GM18907 (cell line): ENCODE results near the gene CLPTM1.

Experiments
- ATAC-seq: cut with Tn5 transposase; IDR thresholded peaks from one replicate; pipeline ENCODE4 v1.9.1; 2021; ENCODE audit warnings: mild to moderate bottlenecking, moderate library complexity; ENCODE audit not compliant: unreplicated experiment

Gene CLPTM1

DNA sequence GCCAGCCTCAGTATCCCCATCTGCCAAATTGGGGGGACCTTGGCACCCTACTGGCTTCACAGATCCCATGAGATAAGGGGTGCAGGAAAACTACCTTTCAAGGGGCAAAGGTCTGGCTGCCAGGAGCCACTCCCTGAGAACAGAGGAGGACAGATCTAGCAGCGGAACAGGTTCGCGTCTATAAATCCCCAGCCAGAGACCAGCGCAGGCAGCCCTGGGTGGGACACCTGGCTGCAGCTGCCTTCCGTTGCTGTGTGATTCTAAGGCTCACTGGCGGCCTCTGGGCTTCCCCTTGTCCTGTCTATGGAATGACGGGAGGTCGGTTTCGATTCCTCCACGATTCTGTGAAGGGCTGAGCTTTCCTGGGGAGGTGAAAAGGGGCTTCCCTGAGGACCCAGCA, 53.4 kb downstream of the CLPTM1 start:
- no peak for ATAC-seq

DNA sequence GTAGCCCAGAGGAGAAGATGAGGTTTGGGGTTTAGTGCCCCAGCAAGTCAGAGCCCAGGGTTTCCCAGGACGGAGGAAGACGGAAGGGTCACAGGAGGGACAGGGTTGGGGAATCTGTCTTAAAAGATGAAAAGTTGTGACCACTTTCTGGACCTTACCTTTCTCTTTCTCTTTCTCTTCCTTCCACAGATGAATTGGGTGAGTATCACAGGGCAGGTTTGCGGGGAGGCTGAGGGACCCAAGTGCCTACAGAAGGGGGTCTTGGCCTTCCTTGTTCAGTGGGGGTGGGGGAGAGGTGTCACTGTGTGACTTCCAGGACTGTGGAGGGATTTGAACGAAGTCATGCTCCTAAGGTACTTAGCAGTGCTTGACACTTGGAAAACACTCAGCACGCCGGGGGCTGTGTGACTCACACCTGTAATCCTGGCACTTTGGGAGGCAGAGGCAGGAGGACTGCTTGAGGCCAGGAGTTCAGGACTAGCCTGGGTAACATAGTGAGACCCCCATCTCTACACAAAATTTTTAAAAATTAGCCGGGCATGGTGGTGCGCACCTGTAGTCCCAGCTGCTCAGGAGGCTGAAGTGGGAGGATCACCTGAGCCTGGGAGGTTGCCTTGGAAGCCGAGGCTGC, 54.6 kb downstream of the CLPTM1 start:
- no peak for ATAC-seq

DNA sequence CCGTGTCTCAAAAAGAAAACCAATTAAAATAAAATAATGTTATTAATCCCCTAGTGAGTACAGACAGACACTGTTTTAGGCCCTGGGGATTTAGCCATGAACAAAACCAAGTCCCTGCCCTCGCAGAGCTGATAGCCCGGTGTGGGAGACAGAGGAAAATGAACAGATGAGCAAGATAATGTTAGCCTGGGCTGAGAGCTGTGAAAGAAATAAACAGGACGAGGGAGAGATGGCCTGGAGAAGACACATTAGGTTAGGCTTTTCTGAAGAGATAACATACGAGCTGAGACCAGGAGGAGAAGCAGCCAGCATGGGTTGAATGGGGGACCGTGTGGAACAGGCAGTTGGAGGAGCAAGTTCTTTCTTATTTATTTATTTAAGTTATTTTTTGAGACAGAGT, 55.1 kb downstream of the CLPTM1 start:
- no peak for ATAC-seq

DNA sequence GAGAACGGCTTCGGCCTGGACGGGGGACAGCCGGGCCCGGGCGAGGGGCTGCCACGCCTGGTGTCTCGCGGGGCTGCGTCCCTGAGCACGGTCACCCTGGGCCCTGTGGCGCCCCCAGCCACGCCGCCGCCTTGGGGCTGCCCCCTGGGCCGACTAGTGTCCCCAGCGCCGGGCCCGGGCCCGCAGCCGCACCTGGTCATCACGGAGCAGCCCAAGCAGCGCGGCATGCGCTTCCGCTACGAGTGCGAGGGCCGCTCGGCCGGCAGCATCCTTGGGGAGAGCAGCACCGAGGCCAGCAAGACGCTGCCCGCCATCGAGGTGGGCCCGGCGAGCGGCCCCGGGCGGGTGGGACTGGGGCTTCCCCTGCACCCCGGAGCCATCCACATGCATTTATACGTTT, 56.8 kb downstream of the CLPTM1 start:
- ATAC-seq, result no peak

DNA sequence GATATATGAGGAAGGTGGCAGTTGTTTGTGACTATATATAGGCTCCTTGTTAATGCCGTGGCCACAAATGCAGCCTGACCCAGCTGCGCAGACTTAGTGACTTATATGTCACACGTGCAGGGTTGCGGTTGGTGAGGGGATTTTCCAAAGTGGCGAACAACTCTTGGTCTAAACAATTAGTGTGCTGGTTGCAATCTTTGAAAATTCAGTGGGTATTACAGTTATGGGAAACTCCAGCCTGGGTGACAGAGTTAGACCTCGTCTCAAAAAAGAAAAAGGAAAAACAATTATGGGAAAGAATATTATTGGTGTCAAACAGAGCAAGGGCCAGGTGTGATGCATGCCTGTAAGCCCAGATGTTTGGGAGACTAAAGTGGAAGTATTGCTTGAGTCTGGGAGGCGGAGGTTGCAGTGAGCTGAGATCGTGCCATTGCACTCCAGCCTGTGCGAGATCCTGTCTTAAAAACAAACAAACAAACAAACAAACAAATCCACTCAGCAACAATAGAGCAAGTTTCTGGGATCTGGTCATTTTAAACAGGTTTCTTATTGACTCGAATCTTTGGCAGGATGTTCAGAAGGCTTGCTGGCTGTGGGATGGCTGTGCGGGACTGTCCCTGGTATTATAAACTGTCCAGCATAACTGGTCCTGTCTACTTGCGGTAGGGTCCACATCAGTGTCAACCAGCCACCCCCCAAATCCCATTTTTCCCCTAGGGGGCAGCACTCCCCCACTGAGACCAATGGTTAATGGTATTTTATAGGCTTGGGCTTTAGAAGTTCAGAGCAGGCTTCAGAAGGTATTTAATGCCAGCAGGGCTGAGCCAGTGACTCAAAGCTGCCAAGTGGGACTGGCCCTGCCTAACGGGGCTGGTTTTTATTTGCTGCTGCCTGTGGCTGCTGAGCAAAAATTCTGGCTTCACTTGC, 61.5 kb downstream of the CLPTM1 start:
- ATAC-seq, result peak; percentile 73

DNA sequence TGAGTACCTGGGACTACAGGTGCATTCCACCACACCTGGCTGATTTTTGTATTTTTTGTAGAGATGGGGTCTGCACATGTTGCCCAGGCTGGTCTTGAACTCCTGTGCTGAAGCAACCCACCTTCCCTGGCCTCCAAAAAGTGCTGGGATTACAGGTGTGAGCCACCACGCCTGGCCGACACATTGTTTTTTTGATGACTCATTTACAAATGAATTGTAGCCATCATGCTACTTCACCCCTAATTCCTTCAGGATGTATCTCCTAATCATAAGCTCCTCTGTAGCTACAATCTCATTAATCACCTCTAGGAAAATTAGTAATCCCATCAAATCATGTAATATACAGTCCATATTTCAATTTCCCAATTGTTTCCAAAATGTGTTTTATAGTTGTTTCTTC, 64.0 kb downstream of the CLPTM1 start:
- ATAC-seq, result no peak

DNA sequence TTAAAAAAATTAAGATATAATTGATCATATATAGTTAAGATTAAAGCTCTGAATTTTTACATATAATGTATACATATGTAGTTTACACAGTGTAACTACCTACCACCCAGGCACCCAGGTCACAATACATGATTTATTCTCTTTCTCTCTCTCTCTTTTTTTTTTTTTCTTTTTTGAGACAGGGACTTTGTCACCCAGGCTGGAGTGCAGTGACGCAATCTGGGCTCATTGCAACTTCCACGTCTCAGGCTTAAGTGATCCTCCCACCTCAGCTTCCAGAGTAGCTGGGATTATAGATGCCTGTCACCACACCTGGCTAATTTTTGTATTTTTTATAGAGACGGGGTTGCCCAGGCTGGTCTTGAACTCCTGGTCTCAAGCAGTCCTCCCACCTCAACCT, 64.9 kb downstream of the CLPTM1 start:
- no peak for ATAC-seq

DNA sequence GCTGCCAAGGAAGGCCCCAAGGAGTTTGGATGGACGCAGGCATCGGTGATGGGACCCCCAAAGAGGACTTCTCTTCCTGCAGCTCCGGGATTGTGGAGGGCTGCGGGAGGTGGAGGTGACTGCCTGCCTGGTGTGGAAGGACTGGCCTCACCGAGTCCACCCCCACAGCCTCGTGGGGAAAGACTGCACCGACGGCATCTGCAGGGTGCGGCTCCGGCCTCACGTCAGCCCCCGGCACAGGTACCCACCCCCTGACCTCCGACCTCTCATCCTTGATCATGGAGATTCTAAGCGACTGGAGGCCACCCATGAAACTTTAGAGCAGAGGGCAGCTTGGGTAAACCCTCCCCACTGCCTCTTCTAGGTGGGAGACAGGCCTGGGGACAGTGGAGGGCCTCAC, 66.8 kb downstream of the CLPTM1 start:
- no peak for ATAC-seq

DNA sequence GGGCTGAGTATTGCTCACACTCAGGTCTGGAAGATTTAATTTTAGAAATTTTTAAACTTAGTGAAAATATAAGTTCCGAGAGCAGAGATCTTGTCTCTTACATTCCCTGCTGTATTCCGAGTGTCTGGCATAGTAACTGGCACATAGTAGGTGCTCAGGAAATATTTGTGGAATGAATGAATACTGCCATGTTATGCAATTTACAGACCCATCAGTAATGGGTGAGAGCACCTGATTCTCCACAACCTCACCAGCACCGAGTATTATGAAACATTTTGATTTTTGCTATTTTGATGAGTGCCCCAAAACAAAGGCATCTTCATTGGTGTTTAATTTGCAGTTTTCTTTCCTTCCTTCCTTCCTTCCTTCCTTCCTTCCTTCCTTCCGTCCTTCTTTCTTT, 67.9 kb downstream of the CLPTM1 start:
- ATAC-seq, result no peak

DNA sequence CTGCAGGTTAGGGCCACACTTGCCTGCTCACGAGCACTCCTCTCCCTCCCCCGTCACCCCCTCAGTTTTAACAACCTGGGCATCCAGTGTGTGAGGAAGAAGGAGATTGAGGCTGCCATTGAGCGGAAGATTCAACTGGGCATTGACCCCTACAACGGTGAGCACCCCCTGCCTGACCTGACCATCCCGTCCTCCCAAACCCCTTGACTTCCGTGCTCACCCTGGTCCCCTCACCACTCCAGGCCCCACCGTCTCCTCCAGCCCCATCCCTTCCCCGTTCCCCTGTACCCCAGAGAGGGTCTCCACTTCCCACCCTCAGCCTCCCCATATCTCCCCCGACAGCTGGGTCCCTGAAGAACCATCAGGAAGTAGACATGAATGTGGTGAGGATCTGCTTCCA, 70.1 kb downstream of the CLPTM1 start:
- ATAC-seq, result no peak

DNA sequence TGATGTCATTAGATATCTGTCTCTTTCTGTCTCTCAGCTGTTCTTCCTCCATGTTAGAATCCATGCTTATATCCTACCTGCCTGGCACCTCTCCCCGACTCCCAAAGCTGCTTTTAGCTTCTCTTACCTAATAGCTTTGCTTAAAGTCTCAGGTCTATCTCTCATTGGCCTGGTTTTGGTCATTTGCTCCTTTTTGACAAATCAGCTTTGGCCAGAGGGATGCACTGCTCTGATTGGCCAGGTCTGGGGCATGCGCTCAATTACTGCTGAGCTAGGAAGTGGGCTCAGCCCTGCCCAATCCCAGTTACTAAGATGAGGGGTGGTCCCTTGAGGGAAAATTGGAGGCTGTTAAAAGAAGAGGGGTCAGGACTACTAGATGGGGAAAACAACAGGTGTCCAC, 72.2 kb downstream of the CLPTM1 start:
- ATAC-seq, result no peak

DNA sequence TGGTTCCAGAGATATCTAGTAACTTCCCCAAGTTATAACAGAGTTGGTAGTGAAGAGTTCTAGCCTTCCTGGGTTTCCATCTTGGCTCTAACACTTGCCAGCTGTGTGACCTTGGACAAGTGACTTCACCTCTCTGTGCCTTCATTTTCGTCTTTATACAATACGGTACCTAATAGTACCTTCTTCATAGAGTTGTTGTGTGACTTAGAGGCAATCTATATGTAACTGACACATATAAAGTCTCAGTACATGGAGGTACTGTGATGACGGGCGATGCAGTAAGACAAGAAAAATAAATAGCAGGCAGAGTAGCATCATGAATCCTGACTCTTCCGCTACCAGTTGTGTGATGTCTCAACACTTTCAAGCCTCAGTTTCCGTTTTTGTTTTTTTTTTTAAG, 75.6 kb downstream of the CLPTM1 start:
- no peak for ATAC-seq

DNA sequence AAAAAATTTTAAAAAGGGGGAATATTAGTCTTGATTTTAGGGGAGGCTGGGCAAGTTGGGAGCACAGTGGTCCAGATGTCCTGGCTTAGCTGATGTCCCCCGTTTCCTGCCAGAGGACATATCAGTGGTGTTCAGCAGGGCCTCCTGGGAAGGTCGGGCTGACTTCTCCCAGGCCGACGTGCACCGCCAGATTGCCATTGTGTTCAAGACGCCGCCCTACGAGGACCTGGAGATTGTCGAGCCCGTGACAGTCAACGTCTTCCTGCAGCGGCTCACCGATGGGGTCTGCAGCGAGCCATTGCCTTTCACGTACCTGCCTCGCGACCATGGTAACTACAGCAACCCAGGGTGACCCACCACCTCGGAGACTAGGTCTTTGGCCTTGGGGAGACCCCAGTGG, 77.2 kb downstream of the CLPTM1 start:
- ATAC-seq, result no peak

DNA sequence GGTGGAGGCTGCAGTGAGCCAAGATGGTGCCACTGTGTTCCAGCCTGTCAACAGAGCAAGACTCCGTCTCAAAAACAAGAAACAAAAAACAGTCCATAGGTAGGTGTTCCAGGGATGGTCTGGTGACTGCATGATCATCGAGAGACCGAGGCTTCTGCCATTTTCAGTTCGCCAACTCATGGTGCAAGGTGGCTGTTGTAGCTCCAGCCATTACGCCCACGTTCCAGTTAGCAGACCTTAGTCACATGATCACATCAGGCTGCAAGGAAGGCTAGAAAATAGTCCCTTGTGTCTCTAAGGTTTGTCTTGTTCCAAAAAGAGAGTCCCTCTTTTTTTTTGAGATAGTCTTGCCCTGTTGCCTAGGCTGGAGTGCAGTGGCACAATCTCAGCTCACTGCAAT, 80.6 kb downstream of the CLPTM1 start:
- no peak for ATAC-seq

DNA sequence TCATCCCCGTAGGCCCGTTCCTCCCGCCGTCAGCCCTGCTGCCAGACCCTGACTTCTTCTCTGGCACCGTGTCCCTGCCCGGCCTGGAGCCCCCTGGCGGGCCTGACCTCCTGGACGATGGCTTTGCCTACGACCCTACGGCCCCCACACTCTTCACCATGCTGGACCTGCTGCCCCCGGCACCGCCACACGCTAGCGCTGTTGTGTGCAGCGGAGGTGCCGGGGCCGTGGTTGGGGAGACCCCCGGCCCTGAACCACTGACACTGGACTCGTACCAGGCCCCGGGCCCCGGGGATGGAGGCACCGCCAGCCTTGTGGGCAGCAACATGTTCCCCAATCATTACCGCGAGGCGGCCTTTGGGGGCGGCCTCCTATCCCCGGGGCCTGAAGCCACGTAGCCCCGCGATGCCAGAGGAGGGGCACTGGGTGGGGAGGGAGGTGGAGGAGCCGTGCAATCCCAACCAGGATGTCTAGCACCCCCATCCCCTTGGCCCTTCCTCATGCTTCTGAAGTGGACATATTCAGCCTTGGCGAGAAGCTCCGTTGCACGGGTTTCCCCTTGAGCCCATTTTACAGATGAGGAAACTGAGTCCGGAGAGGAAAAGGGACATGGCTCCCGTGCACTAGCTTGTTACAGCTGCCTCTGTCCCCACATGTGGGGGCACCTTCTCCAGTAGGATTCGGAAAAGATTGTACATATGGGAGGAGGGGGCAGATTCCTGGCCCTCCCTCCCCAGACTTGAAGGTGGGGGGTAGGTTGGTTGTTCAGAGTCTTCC, 82.4 kb downstream of the CLPTM1 start:
- ATAC-seq, result no peak

DNA sequence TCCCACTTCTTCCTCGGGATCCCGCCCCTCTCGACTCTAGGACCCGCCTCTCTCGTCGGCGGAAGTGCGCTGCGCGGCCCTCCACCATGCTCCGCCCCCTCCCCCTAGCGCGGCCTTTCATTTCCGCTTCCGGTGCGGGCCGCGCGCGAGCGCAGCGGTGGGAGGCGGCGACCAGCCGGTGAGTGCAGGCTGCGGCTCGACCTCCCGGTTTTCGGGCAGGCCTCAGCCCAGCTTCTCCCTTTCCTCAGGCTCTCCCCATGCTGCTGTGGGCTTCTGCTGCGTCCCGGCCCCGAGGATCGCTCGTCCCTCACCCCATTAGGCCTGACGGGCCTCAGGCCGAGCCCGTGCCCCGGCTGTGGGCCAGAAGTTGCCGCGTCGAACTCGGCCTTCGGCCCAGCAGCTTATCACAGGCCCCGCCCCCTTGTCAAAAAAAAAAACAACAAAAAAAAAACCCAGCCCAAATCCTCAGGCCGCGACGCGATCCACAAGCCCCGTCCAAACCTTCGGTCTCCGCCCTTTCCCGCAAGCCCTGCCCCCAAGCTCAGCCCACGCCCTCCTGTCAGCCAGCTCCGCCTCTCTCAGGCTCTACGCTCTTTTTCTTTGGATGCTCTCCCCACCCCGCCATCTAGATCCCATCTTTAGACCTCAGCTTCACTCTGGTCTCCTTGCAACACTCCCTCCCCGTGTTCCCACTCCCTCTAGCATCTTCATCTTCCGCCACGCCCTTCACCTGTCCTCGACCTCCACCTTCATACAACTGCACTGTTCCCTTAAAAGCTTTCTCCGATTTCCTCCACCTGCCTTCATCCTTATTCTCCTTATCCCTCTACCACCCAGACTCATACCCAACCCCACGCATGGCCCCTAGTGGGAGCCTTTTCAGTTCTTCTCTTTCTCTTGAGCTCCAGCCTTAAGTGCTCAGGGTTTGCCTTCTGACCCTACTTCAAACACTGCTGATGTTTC, 84.0 kb downstream of the CLPTM1 start, which contains the start of gene CLASRP:
Gene CLASRP (plus strand): TSS at position 115 of the 963 bp plus-strand sequence. CDS start 1,168 bp downstream, outside the sequence.
- peak; percentile 81 for ATAC-seq

DNA sequence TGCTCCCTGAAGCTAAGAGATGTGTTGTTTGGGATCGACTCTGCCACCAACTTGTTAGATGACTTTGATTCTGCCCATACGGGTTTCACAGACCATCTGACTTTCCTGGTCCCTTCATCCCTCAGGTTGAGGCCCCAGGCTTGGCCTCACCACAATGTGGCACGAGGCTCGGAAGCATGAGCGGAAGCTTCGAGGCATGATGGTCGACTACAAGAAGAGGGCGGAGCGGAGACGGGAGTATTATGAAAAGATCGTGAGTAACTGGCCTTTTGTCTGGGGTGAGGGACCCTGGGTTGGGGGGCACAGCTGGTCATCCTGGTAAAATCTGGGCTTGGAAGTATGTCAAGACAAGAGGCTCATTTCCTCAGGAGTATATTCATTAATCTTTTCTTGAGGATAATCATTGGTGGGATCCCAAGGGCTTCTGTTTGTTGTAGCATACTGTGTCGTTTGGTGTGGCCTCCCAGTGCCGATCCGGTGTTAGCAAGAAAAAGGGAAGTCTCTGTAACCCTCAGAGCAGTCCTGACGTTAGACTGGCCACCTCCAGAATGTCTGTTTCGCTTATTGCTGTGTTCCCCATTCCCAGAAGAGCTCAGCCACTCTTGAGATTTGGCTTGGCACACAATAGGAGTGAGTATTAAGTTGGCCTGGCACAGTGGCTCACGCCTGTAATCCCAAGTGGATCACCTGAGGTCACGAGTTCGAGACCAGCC, 85.0 kb downstream of the CLPTM1 start:
- ATAC-seq, result no peak

DNA sequence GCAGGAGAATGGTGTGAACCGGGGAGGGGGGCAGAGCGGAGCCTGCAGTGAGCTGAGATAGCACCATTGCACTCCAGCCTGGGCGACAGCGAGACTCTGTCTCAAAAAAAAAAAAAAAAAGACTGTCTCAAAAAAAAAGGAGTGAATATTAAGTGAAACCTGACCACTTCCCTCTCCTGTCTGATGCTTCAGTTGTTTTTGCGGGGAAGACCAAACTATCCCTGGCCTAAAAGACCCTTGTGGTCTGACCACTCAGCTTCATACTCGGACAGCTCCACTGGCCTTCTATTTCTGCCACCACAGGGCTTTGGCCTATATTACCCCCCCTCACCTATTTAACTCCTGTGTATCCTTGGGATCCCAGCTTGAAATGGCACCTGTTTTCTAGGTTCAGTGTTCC, 85.9 kb downstream of the CLPTM1 start:
- ATAC-seq, result no peak
